Measurements from ENCODE around the gene LSAMP.

The LSAMP gene

DNA sequence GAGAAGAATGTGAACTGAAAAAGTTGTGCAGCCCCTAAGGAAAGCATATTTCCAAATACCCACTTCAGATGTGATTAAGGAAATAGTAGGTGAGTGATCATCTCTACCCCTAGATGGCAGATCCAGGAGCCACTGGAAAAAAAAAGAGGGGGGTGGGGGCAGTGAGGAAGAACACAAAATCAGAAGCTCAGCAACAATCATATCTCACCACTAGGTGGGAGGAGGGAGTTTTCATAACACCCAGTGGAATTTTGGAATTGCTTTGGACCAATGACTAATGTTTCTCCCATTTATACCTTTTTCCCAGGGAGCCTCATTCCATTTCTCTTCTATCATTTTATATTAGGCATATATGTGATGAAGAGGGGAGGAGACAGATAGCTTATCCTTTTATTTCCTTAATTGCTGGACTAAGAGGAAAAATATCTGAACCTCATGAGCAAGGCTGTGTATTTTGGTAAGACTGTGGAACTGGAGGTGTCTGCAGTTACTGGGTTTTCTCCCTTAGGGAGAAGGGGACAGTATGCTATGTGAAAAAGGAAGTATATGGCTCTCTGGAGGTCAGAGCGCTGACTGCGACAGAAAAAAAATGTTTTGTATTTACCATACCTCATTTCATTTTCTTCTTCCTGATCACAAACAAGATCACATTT, 458.6 kb downstream of the LSAMP start:
- peaks cover 1% of the 10 kb centered on the region for H3K79me1 ChIP-seq (replicated peaks; ENCODE audit: low read length, poor library complexity, severe bottlenecking)
- H3K18ac ChIP-seq (ENCODE audit: low read depth in 1 of 2, low read length in 2 of 2), result no peak overlapping the region
- H3K4me2 ChIP-seq (ENCODE audit: low read length, poor library complexity, severe bottlenecking), result no peak overlapping the region
- peak overlapping the region; percentile 15 for H3K27ac ChIP-seq (ENCODE audit: low read length, poor library complexity, severe bottlenecking)
- peak; percentile 43 for DNase-seq
- H3K27me3 ChIP-seq (ENCODE audit: control insufficient read depth in 1 of 2, insufficient read depth in 1 of 2, low read length in 2 of 2), result no peaks in the 10 kb centered on the region
- H3K4ac ChIP-seq (ENCODE audit: low read depth in 1 of 2, low read length in 2 of 2), result no peak overlapping the region
- H2BK5ac ChIP-seq (ENCODE audit: low read depth, low read length, poor library complexity, severe bottlenecking), result no peak overlapping the region
- no peak overlapping the region for H4K8ac ChIP-seq (ENCODE audit: low read length)
- no peak overlapping the region for H2BK15ac ChIP-seq (ENCODE audit: low read depth, poor library complexity, severe bottlenecking)
- H3K9me3 ChIP-seq (ENCODE audit: control insufficient read depth, low read length), result no peaks in the 10 kb centered on the region
- H3K14ac ChIP-seq (ENCODE audit: low read length in 2 of 2), result no peak overlapping the region
- H2BK12ac ChIP-seq (ENCODE audit: low read length in 2 of 2), result no peak overlapping the region
- H2AK5ac ChIP-seq (ENCODE audit: low read length, severe bottlenecking), result no peak overlapping the region
- H3K9ac ChIP-seq (ENCODE audit: low read length), result no peak overlapping the region
- H3K23ac ChIP-seq (ENCODE audit: low read length in 2 of 2), result no peak overlapping the region
- WGBS, result no CpG with 5 or more reads among the region's 2 CpGs
- H3K4me3 ChIP-seq (ENCODE audit: insufficient read depth in 1 of 2, low read depth in 1 of 2, low read length in 2 of 2), result no peak overlapping the region
- H3K4me1 ChIP-seq (ENCODE audit: control insufficient read depth, insufficient read depth, low read depth, low read length), result peaks cover under 1% of the 10 kb centered on the region
- no peak overlapping the region for H2AFZ ChIP-seq (ENCODE audit: low read depth, low read length)
- no peak overlapping the region for H4K91ac ChIP-seq (ENCODE audit: low read length)
- no peak overlapping the region for H2BK120ac ChIP-seq (ENCODE audit: low read depth, low read length)
- H3K36me3 ChIP-seq (ENCODE audit: control insufficient read depth in 1 of 2, insufficient read depth in 2 of 2, low read depth in 1 of 2, low read length in 2 of 2), result no peaks in the 10 kb centered on the region

DNA sequence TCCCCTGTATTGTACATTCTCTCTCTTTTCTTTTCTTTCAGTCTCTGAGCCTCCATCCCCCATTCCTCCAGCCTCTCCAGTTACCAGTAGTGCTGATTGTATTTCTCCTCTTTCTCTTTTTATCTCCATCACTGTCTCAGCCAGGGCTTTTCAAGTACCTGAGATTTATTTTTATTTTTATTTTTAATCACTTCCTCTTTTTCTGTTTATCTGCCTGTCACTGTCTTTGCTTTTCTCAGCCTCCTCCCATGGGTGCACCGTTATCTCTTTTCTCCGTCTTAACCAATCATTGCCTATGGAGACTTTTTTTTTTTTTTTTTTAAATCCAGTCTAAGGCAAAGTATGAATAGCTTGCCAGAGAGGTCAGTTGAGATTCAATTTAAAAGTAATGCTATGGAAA, 462.7 kb downstream of the LSAMP start:
- Histone ChIP-seq H2BK15ac (ENCODE audit: low read depth, poor library complexity, severe bottlenecking) (no peak overlapping the region), H2BK120ac (ENCODE audit: low read depth, low read length) (no peak overlapping the region), H3K79me1 (replicated peaks; ENCODE audit: low read length, poor library complexity, severe bottlenecking) (peaks cover 3% of the 10 kb centered on the region), H3K23ac (ENCODE audit: low read length in 2 of 2) (no peak overlapping the region), H3K9ac (ENCODE audit: low read length) (no peak overlapping the region), H3K14ac (ENCODE audit: low read length in 2 of 2) (no peak overlapping the region), H3K36me3 (ENCODE audit: control insufficient read depth in 1 of 2, insufficient read depth in 2 of 2, low read depth in 1 of 2, low read length in 2 of 2) (no peaks in the 10 kb centered on the region), H4K8ac (ENCODE audit: low read length) (no peak overlapping the region), H3K18ac (ENCODE audit: low read depth in 1 of 2, low read length in 2 of 2) (no peak overlapping the region), H3K4me1 (ENCODE audit: control insufficient read depth, insufficient read depth, low read depth, low read length) (no peaks in the 10 kb centered on the region), H2AK5ac (ENCODE audit: low read length, severe bottlenecking) (no peak overlapping the region), H4K91ac (ENCODE audit: low read length) (no peak overlapping the region), H3K27ac (ENCODE audit: low read length, poor library complexity, severe bottlenecking) (no peak overlapping the region), H3K27me3 (ENCODE audit: control insufficient read depth in 1 of 2, insufficient read depth in 1 of 2, low read length in 2 of 2) (no peaks in the 10 kb centered on the region), H2BK5ac (ENCODE audit: low read depth, low read length, poor library complexity, severe bottlenecking) (no peak overlapping the region), H2BK12ac (ENCODE audit: low read length in 2 of 2) (no peak overlapping the region), H2AFZ (ENCODE audit: low read depth, low read length) (no peak overlapping the region), H3K4me2 (ENCODE audit: low read length, poor library complexity, severe bottlenecking) (no peak overlapping the region), H3K9me3 (ENCODE audit: control insufficient read depth, low read length) (no peaks in the 10 kb centered on the region), H3K4ac (ENCODE audit: low read depth in 1 of 2, low read length in 2 of 2) (no peak overlapping the region), H3K4me3 (ENCODE audit: insufficient read depth in 1 of 2, low read depth in 1 of 2, low read length in 2 of 2) (no peak overlapping the region)
- no peak for DNase-seq
- 100% methylated on average over 2 of the region's 2 CpGs for WGBS

- H3K23ac ChIP-seq (ENCODE audit: low read length in 2 of 2), result no peak overlapping the region
- H2AFZ ChIP-seq (ENCODE audit: low read depth, low read length), result no peak overlapping the region
- H3K4me3 ChIP-seq (ENCODE audit: insufficient read depth in 1 of 2, low read depth in 1 of 2, low read length in 2 of 2), result no peak overlapping the region
- H3K4me1 ChIP-seq (ENCODE audit: control insufficient read depth, insufficient read depth, low read depth, low read length), result no peaks in the 10 kb centered on the region
- 89% methylated on average over 2 of the region's 3 CpGs for WGBS
- no peak overlapping the region for H3K9ac ChIP-seq (ENCODE audit: low read length)
- no peak overlapping the region for H3K27ac ChIP-seq (ENCODE audit: low read length, poor library complexity, severe bottlenecking)
- H3K4ac ChIP-seq (ENCODE audit: low read depth in 1 of 2, low read length in 2 of 2), result no peak overlapping the region
- no peak overlapping the region for H4K91ac ChIP-seq (ENCODE audit: low read length)
- no peak overlapping the region for H2AK5ac ChIP-seq (ENCODE audit: low read length, severe bottlenecking)
- no peak overlapping the region for H2BK5ac ChIP-seq (ENCODE audit: low read depth, low read length, poor library complexity, severe bottlenecking)
- H4K8ac ChIP-seq (ENCODE audit: low read length), result no peak overlapping the region
- H3K4me2 ChIP-seq (ENCODE audit: low read length, poor library complexity, severe bottlenecking), result no peak overlapping the region
- H3K9me3 ChIP-seq (ENCODE audit: control insufficient read depth, low read length), result no peaks in the 10 kb centered on the region
- H2BK12ac ChIP-seq (ENCODE audit: low read length in 2 of 2), result no peak overlapping the region
- no peak overlapping the region for H3K14ac ChIP-seq (ENCODE audit: low read length in 2 of 2)
- no peak overlapping the region for H2BK15ac ChIP-seq (ENCODE audit: low read depth, poor library complexity, severe bottlenecking)
- no peak overlapping the region for H2BK120ac ChIP-seq (ENCODE audit: low read depth, low read length)
- H3K18ac ChIP-seq (ENCODE audit: low read depth in 1 of 2, low read length in 2 of 2), result no peak overlapping the region
- H3K36me3 ChIP-seq (ENCODE audit: control insufficient read depth in 1 of 2, insufficient read depth in 2 of 2, low read depth in 1 of 2, low read length in 2 of 2), result no peaks in the 10 kb centered on the region
- DNase-seq, result no peak
- peaks cover 3% of the 10 kb centered on the region for H3K79me1 ChIP-seq (replicated peaks; ENCODE audit: low read length, poor library complexity, severe bottlenecking)
- no peaks in the 10 kb centered on the region for H3K27me3 ChIP-seq (ENCODE audit: control insufficient read depth in 1 of 2, insufficient read depth in 1 of 2, low read length in 2 of 2)
Observed at GRCh38 chr3:115982108-115982507, 463.2 kb downstream of the LSAMP start.

GRCh38 chr3:115980709-115981108, 464.6 kb downstream of the LSAMP start:
- Histone ChIP-seq H3K4ac (ENCODE audit: low read depth in 1 of 2, low read length in 2 of 2) (no peak overlapping the region), H3K4me3 (ENCODE audit: insufficient read depth in 1 of 2, low read depth in 1 of 2, low read length in 2 of 2) (no peak overlapping the region), H3K14ac (ENCODE audit: low read length in 2 of 2) (no peak overlapping the region), H2BK15ac (ENCODE audit: low read depth, poor library complexity, severe bottlenecking) (no peak overlapping the region), H2BK5ac (ENCODE audit: low read depth, low read length, poor library complexity, severe bottlenecking) (no peak overlapping the region), H2BK120ac (ENCODE audit: low read depth, low read length) (no peak overlapping the region), H3K4me2 (ENCODE audit: low read length, poor library complexity, severe bottlenecking) (no peak overlapping the region), H3K9me3 (ENCODE audit: control insufficient read depth, low read length) (no peaks in the 10 kb centered on the region), H4K8ac (ENCODE audit: low read length) (no peak overlapping the region), H3K23ac (ENCODE audit: low read length in 2 of 2) (no peak overlapping the region), H2BK12ac (ENCODE audit: low read length in 2 of 2) (no peak overlapping the region), H3K36me3 (ENCODE audit: control insufficient read depth in 1 of 2, insufficient read depth in 2 of 2, low read depth in 1 of 2, low read length in 2 of 2) (no peaks in the 10 kb centered on the region), H3K4me1 (ENCODE audit: control insufficient read depth, insufficient read depth, low read depth, low read length) (peaks cover 3% of the 10 kb centered on the region), H3K18ac (ENCODE audit: low read depth in 1 of 2, low read length in 2 of 2) (no peak overlapping the region), H4K91ac (ENCODE audit: low read length) (no peak overlapping the region), H3K27me3 (ENCODE audit: control insufficient read depth in 1 of 2, insufficient read depth in 1 of 2, low read length in 2 of 2) (no peaks in the 10 kb centered on the region), H3K9ac (ENCODE audit: low read length) (no peak overlapping the region), H3K79me1 (replicated peaks; ENCODE audit: low read length, poor library complexity, severe bottlenecking) (peaks cover 3% of the 10 kb centered on the region), H2AK5ac (ENCODE audit: low read length, severe bottlenecking) (no peak overlapping the region), H3K27ac (ENCODE audit: low read length, poor library complexity, severe bottlenecking) (no peak overlapping the region), H2AFZ (ENCODE audit: low read depth, low read length) (no peak overlapping the region)
- no CpG with 5 or more reads among the region's 3 CpGs for WGBS
- DNase-seq, result no peak

Data from mesenchymal stem cell (in vitro differentiated cells and primary cell).